ENCODE measurements around the gene TTYH2. TPM values are rescaled to one million over a fixed set of nuclear protein-coding genes. Genes with fewer than 3 reads are reported as not detected.

The TTYH2 gene
- total RNA-seq, 6 donors from 2014 or later = 2.4 to 10.5 (median 8.0) TPM

GRCh38 chr17:74202938-74203337 is 10.4 kb upstream of the TTYH2 start:
- Histone ChIP-seq H3K4me1 (peaks cover 30 to 55% (median 40%) of the 10 kb centered on the region in 4 donors), H3K9me3 (no peaks in the 10 kb centered on the region), H3K4me3 (peak overlapping the region in 1 of 4 donors; percentile 87), H3K27ac (no peak overlapping the region), H3K27me3 (no peaks in the 10 kb centered on the region), H3K36me3 (peaks cover 0 to 38% (median 23%) of the 10 kb centered on the region in 4 donors)
- WGBS, 2 donors = 42 to 44% methylated on average over 15 of the region's 15 CpGs
- DNase-seq = no peak
- ATAC-seq (ENCODE audit: low FRiP score in 2 of 2) = no peak
- TF ChIP-seq POLR2AphosphoS5 (IDR thresholded peaks at IDR 0.05) (no peak), POLR2A (IDR thresholded peaks at IDR 0.05) (no peak), CTCF (IDR thresholded peaks at IDR 0.05) (no peak)

- H3K4me3 ChIP-seq = peak within 1 kb of the TSS; percentile 50 to 92 (median 79)
- H3K27me3 ChIP-seq = no peaks in the 10 kb centered on the region
- ATAC-seq (ENCODE audit: low FRiP score in 2 of 2) = peak; percentile 96 to 97
- H3K9me3 ChIP-seq = no peaks in the 10 kb centered on the region
- peak within 1 kb of the TSS; percentile 82 to 92 (median 88) for H3K27ac ChIP-seq
- 0 to 1% methylated on average over 14 to 44 of the region's 53 CpGs for WGBS, 2 donors
- peaks cover 0 to 45% (median 30%) of the 10 kb centered on the region in 4 donors for H3K36me3 ChIP-seq
- TF ChIP-seq CTCF (IDR thresholded peaks at IDR 0.05) (peak; percentile 91 to 98 (median 97)), POLR2A (IDR thresholded peaks at IDR 0.05) (peak in 3 of 4 donors; percentile 76 to 93 (median 86)), EP300 (IDR thresholded peaks at IDR 0.05) (peak in 1 of 4 donors; percentile 83), POLR2AphosphoS5 (IDR thresholded peaks at IDR 0.05) (peak; percentile 96 to 97)
- peak; percentile 90 to 96 for DNase-seq
- H3K4me1 ChIP-seq = peaks cover 30 to 61% (median 41%) of the 10 kb centered on the region in 4 donors
Measured at GRCh38 chr17:74203439-74204240, 9.7 kb upstream of the TTYH2 start, which contains the start of gene RPL38. RPL38 (plus strand) TSS chr17:74203678; CDS start chr17:74203956, 278 bp downstream.

- Histone ChIP-seq H3K4me3 (peak overlapping the region; percentile 50 to 92 (median 79)), H3K9me3 (no peaks in the 10 kb centered on the region), H3K27me3 (no peaks in the 10 kb centered on the region), H3K36me3 (peaks cover 0 to 53% (median 35%) of the 10 kb centered on the region in 4 donors), H3K27ac (peak overlapping the region; percentile 82 to 92 (median 88)), H3K4me1 (peaks cover 28 to 59% (median 40%) of the 10 kb centered on the region in 4 donors)
- ATAC-seq (ENCODE audit: low FRiP score in 2 of 2) = no peak
- 51 to 53% methylated on average over 14 of the region's 14 CpGs for WGBS, 2 donors
- DNase-seq = no peak
- TF ChIP-seq POLR2A (IDR thresholded peaks at IDR 0.05) (no peak), EP300 (IDR thresholded peaks at IDR 0.05) (no peak), CTCF (IDR thresholded peaks at IDR 0.05) (no peak)
Measured at GRCh38 chr17:74204474-74204873, 8.9 kb upstream of the TTYH2 start.

GRCh38 chr17:74205274-74205673 is 8.1 kb upstream of the TTYH2 start:
- Histone ChIP-seq H3K36me3 (peaks cover 0 to 61% (median 40%) of the 10 kb centered on the region in 4 donors), H3K4me3 (peak overlapping the region in 1 of 4 donors; percentile 87), H3K27me3 (no peaks in the 10 kb centered on the region), H3K9me3 (no peaks in the 10 kb centered on the region), H3K27ac (no peak overlapping the region), H3K4me1 (peaks cover 23 to 54% (median 37%) of the 10 kb centered on the region in 4 donors)
- ATAC-seq (ENCODE audit: low FRiP score in 2 of 2) (no peak), DNase-seq (no peak)
- 87% methylated on average over 3 of the region's 3 CpGs; no CpG with 5 or more reads in 1 of the 2 donors for WGBS, 2 donors
- TF ChIP-seq POLR2A (IDR thresholded peaks at IDR 0.05) (no peak), CTCF (IDR thresholded peaks at IDR 0.05) (no peak), POLR2AphosphoS5 (IDR thresholded peaks at IDR 0.05) (no peak), EP300 (IDR thresholded peaks at IDR 0.05) (no peak)

Data from upper lobe of left lung (tissue), 6 donors.